GM12875 (cell line): ENCODE measurements around the gene HOXC11.

Experiments
- H3K4me3 ChIP-seq: one replicate; pipeline ENCODE4 v1.5.1; 2011; ENCODE audit warnings: low read depth, low read length, control low read depth
- TF ChIP-seq, protein P1 (sequence below): IDR thresholded peaks from 2 replicates; pipeline ENCODE4 v1.5.1; 2011; ENCODE audit warnings: low read depth, mild to moderate bottlenecking, control low read depth, inconsistent platforms, low read length, moderate library complexity, borderline replicate concordance; ENCODE audit not compliant: insufficient read depth

Gene HOXC11

DNA sequence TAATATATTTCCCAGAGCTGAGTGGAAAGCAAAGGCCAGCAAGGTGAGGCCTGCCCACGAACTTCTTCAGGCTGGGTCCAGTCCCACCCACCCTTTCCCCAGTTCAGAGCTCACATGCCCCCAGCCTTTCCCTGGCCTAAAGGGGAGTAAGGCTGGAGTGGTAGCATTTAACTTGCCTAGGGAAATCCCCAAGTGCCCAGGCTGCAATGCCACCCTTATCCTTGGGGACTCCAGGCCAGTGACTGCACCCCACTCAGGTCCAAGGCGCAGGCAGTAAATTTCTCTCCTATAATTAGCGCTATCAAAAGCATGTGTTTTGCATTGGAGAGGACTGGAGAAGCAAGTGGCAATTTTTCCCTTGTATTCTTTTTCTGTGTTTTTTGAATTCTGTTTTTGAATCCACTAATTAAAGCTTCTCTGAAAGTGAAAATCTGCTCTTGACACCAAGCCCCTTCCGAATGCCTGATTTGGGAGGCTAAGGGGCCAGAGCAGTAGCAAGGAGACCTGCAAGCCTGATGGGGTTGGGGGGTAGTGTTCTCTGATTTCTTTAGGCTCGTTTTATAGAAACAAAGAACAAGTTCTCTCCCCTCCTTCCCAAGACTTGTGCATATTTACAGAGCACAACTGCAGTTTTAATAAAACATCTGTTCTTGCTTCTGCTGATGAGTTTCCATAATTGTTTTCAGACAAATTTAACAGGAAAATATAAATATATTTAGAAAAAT is 51.8 kb downstream of the HOXC11 start:
- no peak overlapping the region for H3K4me3 ChIP-seq

DNA sequence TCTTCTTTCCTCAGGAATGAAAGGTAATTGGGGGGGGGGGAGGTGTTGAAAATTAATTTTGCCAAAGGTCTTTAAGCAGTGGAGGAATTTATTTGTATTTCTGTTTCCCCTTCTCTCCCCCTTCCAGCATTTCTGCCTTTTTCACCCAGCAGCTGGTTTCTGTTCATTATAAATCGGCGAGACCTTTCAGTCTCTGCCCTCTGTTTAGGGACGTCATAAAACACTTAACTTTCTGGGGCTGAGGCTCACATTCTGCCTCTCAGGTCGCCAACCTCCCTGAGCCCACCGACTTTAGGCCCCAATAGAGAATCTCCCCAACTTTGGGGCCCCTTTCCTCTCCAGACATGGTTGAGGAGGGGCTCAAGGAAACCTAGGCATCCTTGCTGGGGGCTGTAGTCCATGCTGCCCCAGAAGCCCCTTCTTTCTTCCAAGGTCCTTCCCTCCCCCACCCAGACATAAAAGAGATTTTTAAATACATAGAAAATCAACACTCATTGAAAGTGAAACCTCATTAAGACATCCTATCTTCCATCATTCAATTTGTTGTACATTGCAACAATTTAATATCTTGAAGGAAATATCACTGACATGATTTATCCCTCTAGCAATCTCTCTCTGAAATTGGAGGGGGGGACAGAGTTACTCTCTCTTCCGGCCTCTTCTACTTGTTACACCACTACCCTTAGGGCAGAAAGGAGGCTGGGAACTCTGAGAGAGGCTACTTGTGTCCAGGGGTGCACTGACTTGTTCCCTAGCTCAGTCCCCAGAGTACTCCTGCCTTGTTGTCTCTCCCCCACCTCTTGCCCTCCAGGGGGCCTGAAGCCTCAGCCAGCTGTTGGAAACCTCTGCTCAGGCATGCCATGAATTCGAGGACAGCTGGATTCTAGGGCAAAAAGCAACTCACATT is 52.8 kb downstream of the HOXC11 start:
- TF ChIP-seq, protein P1, sequence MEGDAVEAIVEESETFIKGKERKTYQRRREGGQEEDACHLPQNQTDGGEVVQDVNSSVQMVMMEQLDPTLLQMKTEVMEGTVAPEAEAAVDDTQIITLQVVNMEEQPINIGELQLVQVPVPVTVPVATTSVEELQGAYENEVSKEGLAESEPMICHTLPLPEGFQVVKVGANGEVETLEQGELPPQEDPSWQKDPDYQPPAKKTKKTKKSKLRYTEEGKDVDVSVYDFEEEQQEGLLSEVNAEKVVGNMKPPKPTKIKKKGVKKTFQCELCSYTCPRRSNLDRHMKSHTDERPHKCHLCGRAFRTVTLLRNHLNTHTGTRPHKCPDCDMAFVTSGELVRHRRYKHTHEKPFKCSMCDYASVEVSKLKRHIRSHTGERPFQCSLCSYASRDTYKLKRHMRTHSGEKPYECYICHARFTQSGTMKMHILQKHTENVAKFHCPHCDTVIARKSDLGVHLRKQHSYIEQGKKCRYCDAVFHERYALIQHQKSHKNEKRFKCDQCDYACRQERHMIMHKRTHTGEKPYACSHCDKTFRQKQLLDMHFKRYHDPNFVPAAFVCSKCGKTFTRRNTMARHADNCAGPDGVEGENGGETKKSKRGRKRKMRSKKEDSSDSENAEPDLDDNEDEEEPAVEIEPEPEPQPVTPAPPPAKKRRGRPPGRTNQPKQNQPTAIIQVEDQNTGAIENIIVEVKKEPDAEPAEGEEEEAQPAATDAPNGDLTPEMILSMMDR, result no peak

More for the DNA sequence above, 51.8 kb downstream of the HOXC11 start:
- TF ChIP-seq, protein P1, result no peak

DNA sequence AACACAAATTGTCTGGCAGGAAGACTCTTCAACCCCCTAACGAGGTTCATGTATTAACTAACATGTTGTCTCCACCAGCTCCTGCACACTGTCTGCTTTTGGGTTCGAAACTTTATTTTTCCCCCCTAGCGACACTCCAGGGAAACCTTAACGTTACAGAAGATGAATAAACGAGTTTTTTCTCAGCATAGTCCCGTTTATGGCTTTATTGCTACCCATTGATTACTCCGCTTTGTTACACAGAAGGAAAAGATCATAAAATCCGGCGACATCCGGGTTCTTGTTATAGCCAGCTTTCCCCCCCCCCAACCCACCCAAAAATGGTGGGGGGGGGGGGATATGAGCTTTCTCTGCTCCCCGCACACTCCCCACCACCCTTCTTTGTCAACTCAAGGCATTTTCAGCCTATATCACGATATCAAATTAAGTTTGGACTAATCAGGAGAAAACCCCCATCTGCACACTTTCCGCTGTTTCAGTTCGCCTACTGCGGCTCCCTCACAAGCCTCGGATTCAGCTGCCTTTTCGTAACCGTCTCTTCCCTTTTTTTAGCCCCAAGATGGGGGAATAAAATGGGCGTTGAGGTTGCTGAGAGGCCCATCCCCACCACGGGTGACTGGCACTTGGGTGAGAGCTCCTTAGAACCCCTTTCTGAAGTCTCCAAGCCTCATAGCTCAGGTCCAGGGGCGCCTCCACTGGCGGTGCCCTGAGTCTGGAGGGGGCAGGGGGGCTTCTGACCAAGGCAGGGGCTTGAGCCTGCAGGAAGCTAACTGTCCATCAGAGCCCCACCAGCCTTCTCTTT is 53.9 kb downstream of the HOXC11 start:
- TF ChIP-seq, protein P1, result no peak
- H3K4me3 ChIP-seq, result no peak overlapping the region

More for the DNA sequence above, 52.8 kb downstream of the HOXC11 start:
- H3K4me3 ChIP-seq, result no peak overlapping the region
